Heart left ventricle (tissue), 16 donors: Measurements from ENCODE around the gene PCDHA7. TPM values are rescaled to one million over a fixed set of nuclear protein-coding genes. Genes with fewer than 3 reads are reported as not detected.
"Not testable (repeated sequence)": the region's sequence is repeated elsewhere in the genome, so short reads cannot be mapped to it uniquely, and the experiment has no call there.

Source experiments
- ATAC-seq, 4 donors: fragments of 200-7000 bp; cut with Tn5 transposase; one replicate each; pipeline ENCODE4 v1.9.1; 2020 to 2022; ENCODE audit warnings: moderate library complexity in 4 of 4, mild to moderate bottlenecking in 3 of 4, moderate number of reproducible peaks in 1 of 4
- DNase-seq, 5 donors: peaks; one replicate each; pipeline ENCODE4 v3.0.0-alpha.2; 2020
- H3K27ac ChIP-seq, 12 donors: fragments of 200-600 bp; sonication (generic) in 4 of 12; one replicate each; pipeline versions ENCODE4 v1.5.0 to v1.8.0; 2016 to 2022; ENCODE audit warnings: mild to moderate bottlenecking in 2 of 12
- H3K27me3 ChIP-seq, 9 donors: fragments of 200-600 bp; sonication (generic) in 2 of 9; one replicate each; pipeline versions ENCODE4 v1.5.1 to v1.8.0; 2016 to 2022; ENCODE audit warnings: mild to moderate bottlenecking in 3 of 9
- H3K36me3 ChIP-seq, 9 donors: fragments of 200-600 bp; sonication (generic) in 2 of 9; one replicate each; pipeline versions ENCODE4 v1.5.0 to v1.8.0; 2018 to 2022; ENCODE audit warnings: mild to moderate bottlenecking in 2 of 9
- H3K4me1 ChIP-seq, 12 donors: fragments of 200-600 bp; sonication (generic) in 4 of 12; one replicate each; pipeline versions ENCODE4 v1.5.0 to v1.8.0; 2016 to 2022; ENCODE audit warnings: mild to moderate bottlenecking in 3 of 12
- H3K4me3 ChIP-seq, 12 donors: fragments of 200-600 bp; sonication (generic) in 4 of 12; one replicate each; pipeline versions ENCODE4 v1.5.0 to v1.8.0; 2017 to 2022; ENCODE audit warnings: mild to moderate bottlenecking in 9 of 12, moderate library complexity in 4 of 12
- H3K9me3 ChIP-seq, 12 donors: fragments of 200-600 bp; sonication (generic) in 4 of 12; one replicate each; pipeline versions ENCODE4 v1.5.0 to v1.8.0; 2016 to 2022; ENCODE audit warnings: mild to moderate bottlenecking in 1 of 12
- CTCF ChIP-seq, 12 donors: fragments of 200-600 bp; sonication (generic) in 4 of 12; IDR thresholded peaks; one replicate each; pipeline versions ENCODE4 v1.5.0 to v1.8.0; 2018 to 2022; ENCODE audit warnings: antibody characterized with exemption in 12 of 12, mild to moderate bottlenecking in 5 of 12
- POLR2A ChIP-seq, 2 donors: fragments of 450-650 bp; IDR thresholded peaks; one replicate each; pipeline ENCODE4 v1.6.1; 2017; ENCODE audit warnings: antibody characterized with exemption in 2 of 2, mild to moderate bottlenecking in 2 of 2, moderate library complexity in 2 of 2
- WGBS, 4 donors: extraction: QIAGEN DNeasy Blood & Tissue Kit in 2 of 4; methylation state at CpG; one replicate each; pipeline versions ENCODE4 v1.1.5 to v1.1.7; 2013 to 2018; 5-methylcytosine and 5-hydroxymethylcytosine counted together
- intact Hi-C, 10 donors: fragments of 100-400 bp; cut with DNase I; formaldehyde crosslinking; loops; one replicate each; pipeline versions ENCODE4 v1.11.1 to v1.14.2; 2022
- polyA plus RNA-seq, 2 donors: library from polyadenylated mRNA; stranded (reverse); fragments of 200-250 nt; gene quantifications; one replicate each; pipeline ENCODE4 v1.2.3, GENCODE V29; 2013
- total RNA-seq, 9 donors: library from RNA; depleted of rRNA in 2 of 9; stranded (reverse); fragments of >200 nt in 2 of 9; fragmentation: NEBNext Ultra II Directional in 3 of 9; extraction: Animal tissue kit (Norgen Biotek cat#: 25700) in 3 of 9; gene quantifications; one replicate each; pipeline versions ENCODE4 v1.1.0 to v1.2.4, GENCODE V29; 2016 to 2023
- donor health status: ischemic (EF 13 %, LVEDD 7.1; RV severe dilation, severe dysfunction).
- donor health status: healthy with polysubstance abuse.
- donor health status: DM: no; HTN: yes; CAD: no.
- donor health status: DM: no; HTN: no; CAD: no.
- donor health status: ischemic (EF 25% LVEDD 6.9; RV normal size, moderate dysfunction).
- donor health status: ischemic (EF 25% LVEDD 5.7; RV mildly dilated, moderate dysfunction).
- donor health status: healthy.
- donor health status: DM: yes; HTN: yes; CAD: no.
- donor health status: ischemic (EF 35%, LVEDD 5.7; RV mildly dilated, moderate dysfunction).
- donor health status: nonischemic (EF 11% LVEDD 7.7; RV severe dilation, severe dysfunction).
- donor health status: DM: yes; HTN: yes; CAD: no.
- donor health status: PGD.
- donor health status: ischemic (EF 29% LVEDD 5.4; RV normal size, mild dysfunction).
- donor health status: nonischemic (EF 23%, LVEDD 6.1; RV moderate dilation, normal function).

Gene PCDHA7
- total and polyA plus RNA-seq, 11 donors, result 0.03 to 0.27 (median 0.16) TPM; not detected in 6

- WGBS, 4 donors, result 14 to 20% (median 15%) methylated on average over 24 to 27 of the region's 27 CpGs
- Histone ChIP-seq H3K9me3 (peaks cover 0 to 40% (median 16%) of the 10 kb centered on the region in 12 donors), H3K4me1 (no peaks in the 10 kb centered on the region), H3K4me3 (peak within 1 kb of the TSS in 4 of 12 donors; percentile 7 to 49 (median 24)), H3K27ac (no peak within 1 kb of the TSS), H3K36me3 (no peaks in the 10 kb centered on the region), H3K27me3 (peaks cover 0 to 92% (median 18%) of the 10 kb centered on the region in 9 donors)
- ATAC-seq (no peak), DNase-seq (no peak)
- TF ChIP-seq CTCF (IDR thresholded peaks at IDR 0.05) (peak in 2 of 12 donors; percentile 27 to 30), POLR2A (IDR thresholded peaks at IDR 0.05) (no peak)
- intact Hi-C loops, result no loop called here
These were observed 6.2 kb upstream of the PCDHA7 start, which contains the start of gene PCDHA6 for GRCh38 chr5:140827704-140828361. Gene PCDHA6, plus strand, starts transcription at chr5:140827960. Its CDS starts 132 bp downstream, at chr5:140828092.

- WGBS, 4 donors, result 17 to 32% (median 17%) methylated on average over 17 to 18 of the region's 18 CpGs
- no peak for ATAC-seq
- intact Hi-C loops, result no loop called here
- Histone ChIP-seq H3K9me3 (peaks cover 0 to 34% (median 14%) of the 10 kb centered on the region in 12 donors), H3K27me3 (peaks cover 0 to 92% (median 21%) of the 10 kb centered on the region in 9 donors), H3K4me3 (peak overlapping the region in 3 of 12 donors; percentile 21 to 49 (median 28)), H3K4me1 (no peaks in the 10 kb centered on the region), H3K27ac (no peak overlapping the region), H3K36me3 (no peaks in the 10 kb centered on the region)
- no peak for DNase-seq
- no peak for TF ChIP-seq POLR2A (IDR thresholded peaks at IDR 0.05)
- TF ChIP-seq CTCF (IDR thresholded peaks at IDR 0.05), result no peak
These were observed 5.7 kb upstream of the PCDHA7 start for GRCh38 chr5:140828362-140828737.

- not testable (repeated sequence) for H3K27ac ChIP-seq, H3K36me3 ChIP-seq, H3K4me1 ChIP-seq, ATAC-seq, DNase-seq, H3K4me3 ChIP-seq
- intact Hi-C loops, result loop anchor here in 2 of 10 donors (10.0 kb wide), 2 partner anchors 215 to 225 kb away; partner anchors contain the start of gene PCDHB1 (in 1 of the 2)
- 33 to 49% (median 41%) methylated on average over 62 to 106 of the region's 106 CpGs for WGBS, 4 donors
- Histone ChIP-seq H3K9me3 (peaks cover 0 to 43% (median 14%) of the 10 kb centered on the region in 12 donors), H3K27me3 (peaks cover 0 to 90% (median 30%) of the 10 kb centered on the region in 9 donors)
These were observed 4.3 kb upstream of the PCDHA7 start for GRCh38 chr5:140829511-140830501.

GRCh38 chr5:140834439-140835008 is 455 bp downstream of the PCDHA7 start:
- H3K36me3 ChIP-seq, H3K4me1 ChIP-seq, DNase-seq, H3K27ac ChIP-seq, ATAC-seq: not testable (repeated sequence)
- Histone ChIP-seq H3K27me3 (peaks cover 9 to 90% (median 27%) of the 10 kb centered on the region in 9 donors), H3K4me3 (peak overlapping the region in 5 of 12 donors; percentile 18 to 41 (median 34)), H3K9me3 (peaks cover 0 to 36% (median 11%) of the 10 kb centered on the region in 12 donors)
- intact Hi-C loops, result loop anchor here in 2 of 10 donors (10.0 kb wide), 2 partner anchors 210 to 220 kb away; partner anchors contain the start of gene PCDHB1 (in 1 of the 2)
- WGBS, 4 donors, result 14 to 35% (median 21%) methylated on average over 21 to 27 of the region's 38 CpGs
